HG02885 (cell line): Measurements from ENCODE around the gene GPS1.

ENCODE experiments used
- ATAC-seq: cut with Tn5 transposase; IDR thresholded peaks from one replicate; pipeline ENCODE4 v1.9.1; 2021; ENCODE audit warnings: mild to moderate bottlenecking; ENCODE audit not compliant: unreplicated experiment, poor library complexity

The GPS1 gene

DNA sequence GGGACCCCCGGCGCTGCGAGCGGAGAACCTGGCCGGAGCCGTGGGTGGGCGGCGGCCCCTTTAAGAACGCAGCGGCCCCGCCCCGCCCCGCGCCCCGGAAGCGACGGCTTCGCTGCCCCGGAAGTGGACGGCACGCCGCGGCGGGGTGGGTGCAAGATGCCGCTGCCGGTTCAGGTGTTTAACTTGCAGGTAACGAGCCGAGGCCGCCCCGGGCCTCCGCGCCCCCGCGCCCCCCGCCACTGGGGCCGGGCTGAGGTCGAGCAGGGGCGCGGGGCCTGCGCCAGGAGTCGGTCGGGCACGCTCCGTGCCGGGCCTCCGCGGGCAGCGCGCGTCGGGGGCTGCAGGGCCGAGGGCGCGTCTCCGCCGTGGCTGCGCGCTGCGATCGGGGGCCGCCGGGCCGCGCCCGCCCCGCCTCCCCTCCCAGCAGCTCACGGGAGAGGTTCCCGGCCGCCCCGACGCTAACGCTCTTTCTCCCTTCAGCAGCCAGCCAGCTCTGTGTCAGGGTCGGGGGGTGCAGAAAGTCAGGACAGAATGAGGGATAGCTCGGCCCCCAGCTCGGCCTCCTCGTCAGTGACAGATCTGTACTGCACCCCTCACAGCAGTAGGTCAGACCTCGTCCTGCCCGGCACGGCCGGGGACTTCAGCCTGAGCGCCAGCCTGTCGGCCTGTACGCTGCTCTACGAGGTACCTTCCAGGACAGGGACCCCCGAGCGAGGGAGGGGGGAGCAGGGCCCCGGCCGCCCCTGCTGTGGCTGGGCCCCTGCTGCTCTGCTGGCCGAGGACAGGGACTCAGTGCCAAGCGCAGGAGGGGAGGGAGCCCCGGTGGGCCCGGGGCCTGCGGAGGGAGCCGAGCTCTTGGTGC is at the start of gene GPS1, which contains the start of gene RFNG:
Gene GPS1 (plus strand): TSS at position 123 of the 862 bp plus-strand sequence. CDS start 34 bp downstream, at position 157.
Gene RFNG (minus strand): TSS at position 36 of the 862 bp plus-strand sequence. CDS start 45 bp downstream, outside the sequence.
- peak; percentile 73 for ATAC-seq

DNA sequence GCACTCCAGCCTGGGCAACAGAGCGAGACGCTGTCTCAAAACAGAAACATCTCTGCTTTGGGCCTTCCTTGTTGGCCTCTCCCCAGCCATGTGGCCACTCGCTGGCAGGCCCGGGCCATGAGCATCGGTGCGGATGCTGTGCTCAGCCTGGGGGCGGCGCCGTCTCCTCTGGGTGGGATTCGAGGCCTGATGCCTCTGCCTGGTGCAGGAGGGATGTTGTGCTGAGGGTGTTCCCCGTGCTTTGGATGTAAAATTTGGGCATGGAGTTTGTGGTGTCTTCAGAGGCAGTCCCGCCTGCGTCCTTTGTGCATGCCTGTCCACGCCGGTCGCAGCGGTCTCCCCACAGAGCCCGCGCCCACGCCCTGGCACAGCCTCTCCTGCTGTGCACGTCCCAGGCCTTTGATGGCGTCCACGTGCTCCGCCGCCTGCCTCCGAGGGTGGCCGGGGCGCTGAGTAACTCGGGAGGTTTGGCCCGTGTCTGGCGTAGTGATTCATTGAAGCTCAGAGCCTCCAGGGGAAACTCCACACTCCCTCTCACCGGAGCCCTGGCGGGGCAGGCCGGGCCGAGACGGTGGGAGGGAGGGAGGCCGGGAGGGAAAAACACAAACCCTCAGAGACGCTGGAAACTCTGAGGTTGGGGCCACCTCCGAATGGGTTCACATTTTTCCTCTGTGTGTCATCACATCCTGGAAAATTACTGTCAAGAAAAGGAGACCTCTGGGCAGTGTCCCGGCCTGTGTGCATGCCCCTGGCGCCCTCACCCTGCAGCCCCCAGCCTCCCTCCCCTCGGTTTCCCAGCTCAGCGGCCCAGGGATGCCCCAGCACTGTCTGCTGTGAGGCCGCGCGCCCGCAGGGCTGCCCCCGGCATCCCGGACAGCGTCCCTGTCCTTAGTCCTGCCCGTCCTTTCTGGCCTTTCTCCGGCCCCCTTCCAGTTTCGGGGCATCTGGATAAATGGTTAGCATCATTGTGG is 48.0 kb upstream of the GPS1 start:
- ATAC-seq, result no peak

DNA sequence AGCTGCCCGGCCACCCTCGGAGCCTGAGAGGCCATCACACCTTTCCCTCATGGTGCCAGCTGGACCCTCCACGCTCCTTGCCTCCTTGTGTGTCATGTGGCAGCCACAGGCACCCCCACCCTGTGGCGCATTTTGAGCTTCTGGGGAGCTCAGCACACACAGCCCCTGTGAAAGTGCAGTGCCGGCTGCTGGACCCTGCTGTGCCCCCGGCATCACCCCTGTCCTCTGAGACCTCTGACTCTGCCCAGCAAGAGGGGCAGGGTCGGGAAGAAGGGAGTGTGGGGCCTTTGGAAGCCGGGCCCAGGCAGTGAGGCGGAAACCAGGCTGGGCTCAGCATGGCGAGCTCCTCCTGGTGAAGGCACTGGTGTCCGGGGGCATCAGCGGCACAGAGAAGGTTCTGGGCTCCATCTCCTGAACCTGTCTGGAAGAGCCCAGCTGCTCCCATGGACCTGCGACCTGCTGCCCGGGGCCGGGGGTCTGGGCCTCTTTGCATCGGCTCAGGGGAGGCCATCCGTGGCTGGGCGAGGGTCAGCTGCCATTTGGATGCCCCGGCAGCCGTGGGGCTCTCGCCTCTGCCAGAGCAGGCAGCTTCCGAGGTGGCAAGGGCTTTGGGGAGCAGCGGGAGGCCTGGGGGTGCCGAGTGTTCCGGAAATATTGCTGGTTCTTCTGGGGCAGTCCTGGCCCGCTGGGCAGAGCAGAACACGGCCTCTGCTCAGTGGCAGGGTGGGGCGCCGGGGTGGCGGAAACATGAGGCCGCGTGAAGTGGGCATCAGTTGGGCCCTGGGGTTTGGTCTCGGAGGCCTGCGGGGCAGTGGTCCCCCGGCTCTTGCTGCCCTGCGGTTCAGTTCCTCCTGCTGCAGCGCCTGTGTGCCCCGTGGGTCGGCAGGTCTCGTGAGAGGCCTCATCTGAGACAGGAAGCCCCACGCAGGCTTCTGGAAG is 46.9 kb upstream of the GPS1 start:
- no peak for ATAC-seq

DNA sequence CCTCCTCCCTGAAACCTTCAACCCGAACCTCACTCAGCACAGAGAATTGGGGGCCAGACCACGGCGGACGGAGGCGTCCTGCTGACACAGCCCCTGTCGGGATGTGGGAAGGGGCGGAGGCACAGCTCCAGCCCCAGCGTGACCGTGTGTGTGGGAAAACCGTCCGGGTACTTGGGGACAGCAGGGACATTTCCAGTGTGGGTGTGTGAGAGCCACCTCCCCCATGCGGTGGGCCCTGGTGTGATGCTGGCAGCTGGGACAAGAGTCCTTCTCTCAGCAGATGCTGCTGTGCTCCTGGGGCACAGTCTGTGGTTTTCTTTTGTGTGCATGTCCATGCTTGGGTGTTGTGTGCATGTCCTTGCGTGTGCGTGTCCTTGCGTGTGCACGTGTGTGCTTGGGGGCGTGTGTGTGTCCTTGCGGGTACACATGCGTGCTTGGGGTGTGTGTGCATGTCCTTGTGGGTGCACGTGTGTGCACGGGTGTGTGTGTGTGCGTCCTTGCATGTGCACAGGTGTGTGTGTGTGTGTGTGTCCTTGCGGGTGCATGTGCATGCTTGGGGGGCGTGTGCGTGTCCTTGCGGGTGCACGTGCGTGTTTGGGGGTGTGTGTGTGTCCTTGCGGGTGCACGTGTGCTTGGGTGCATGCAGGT is 45.9 kb upstream of the GPS1 start:
- no peak for ATAC-seq

DNA sequence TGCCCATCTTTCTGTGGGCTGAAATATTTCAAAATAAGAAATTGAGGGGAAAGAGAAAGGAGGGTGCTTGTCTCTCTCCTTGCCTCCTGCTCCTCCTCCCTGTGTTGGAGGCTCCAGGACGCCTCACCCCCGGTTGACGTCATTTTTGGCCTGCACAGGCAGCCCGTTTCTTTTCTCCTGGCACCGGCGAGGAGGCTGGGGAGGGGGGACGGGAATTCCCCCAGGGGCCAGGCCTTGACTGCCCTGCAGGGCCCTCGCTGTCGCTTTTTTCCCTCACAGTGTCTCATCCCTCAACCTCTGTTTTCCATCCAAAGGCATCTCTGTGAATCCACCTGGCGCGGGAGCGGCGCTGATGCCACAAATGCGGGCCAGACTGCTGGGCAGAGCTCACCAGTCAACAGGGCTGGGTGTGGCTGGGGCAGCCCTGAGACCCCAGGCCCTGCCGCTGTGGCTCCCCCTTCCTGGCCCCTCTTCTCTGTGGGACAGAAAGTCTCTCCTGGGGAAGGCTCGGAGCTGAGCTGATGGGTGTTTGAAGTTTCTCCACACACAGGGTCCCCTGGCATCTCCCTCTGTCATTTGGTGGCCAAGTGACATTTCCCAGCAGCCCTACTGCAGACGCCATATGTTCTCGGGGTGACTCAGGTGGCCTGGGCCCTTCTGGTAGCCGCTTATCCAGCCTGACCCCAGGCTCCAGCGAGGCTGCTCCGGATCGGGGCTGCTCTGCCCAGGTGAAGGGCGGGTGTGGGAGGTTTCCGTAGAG is 45.0 kb upstream of the GPS1 start:
- no peak for ATAC-seq

DNA sequence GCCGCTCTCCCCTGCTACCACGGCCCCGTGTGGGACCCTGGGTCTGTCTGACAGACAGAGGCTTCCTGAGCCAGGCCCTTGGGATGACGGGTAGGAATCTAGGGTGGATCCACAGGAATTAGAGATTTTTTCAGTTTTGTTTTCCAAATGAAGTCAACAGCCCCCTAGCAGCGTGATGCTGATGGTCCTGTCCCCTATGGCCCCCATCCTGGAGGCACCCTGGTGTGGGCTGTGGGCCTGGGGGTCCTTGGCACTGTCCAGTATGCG is 44.5 kb upstream of the GPS1 start:
- ATAC-seq, result no peak

DNA sequence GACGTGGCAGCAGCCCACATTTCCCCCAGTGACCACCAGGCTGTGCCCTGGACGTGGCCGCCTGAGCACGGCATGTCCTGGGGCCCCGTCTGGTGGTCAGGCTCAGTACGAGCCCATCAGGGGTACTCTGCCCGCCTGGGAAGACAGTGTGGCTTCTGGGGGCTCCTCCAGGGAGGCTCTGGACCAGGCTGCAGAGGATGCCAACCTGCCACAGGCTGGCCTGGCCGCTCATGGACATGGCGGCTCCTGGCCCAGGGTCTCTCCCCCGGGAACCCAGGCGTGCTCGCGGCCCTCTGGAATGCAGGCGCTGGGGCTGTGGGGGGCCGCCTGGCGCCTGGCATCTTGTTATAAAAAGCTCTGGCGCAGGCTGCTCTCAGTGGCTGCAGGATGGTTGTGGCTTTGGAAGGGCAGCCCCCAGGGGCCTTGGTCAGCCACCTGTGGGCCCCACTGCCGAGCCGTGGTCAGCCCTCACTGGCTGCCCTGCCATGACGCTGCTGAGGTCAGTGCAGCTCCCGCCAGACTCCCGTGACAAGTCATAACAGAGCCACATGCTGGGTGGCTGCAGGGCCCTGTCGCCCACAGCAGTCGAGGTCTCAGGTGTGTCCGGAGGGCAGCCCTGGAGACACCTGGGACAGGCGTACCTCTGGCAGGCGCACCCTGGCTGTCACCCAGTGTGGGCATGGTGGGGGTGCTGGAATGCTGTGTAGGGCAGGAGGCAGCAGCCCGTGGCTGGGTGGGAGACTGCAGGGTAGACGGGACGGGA is 44.0 kb upstream of the GPS1 start:
- ATAC-seq, result no peak

DNA sequence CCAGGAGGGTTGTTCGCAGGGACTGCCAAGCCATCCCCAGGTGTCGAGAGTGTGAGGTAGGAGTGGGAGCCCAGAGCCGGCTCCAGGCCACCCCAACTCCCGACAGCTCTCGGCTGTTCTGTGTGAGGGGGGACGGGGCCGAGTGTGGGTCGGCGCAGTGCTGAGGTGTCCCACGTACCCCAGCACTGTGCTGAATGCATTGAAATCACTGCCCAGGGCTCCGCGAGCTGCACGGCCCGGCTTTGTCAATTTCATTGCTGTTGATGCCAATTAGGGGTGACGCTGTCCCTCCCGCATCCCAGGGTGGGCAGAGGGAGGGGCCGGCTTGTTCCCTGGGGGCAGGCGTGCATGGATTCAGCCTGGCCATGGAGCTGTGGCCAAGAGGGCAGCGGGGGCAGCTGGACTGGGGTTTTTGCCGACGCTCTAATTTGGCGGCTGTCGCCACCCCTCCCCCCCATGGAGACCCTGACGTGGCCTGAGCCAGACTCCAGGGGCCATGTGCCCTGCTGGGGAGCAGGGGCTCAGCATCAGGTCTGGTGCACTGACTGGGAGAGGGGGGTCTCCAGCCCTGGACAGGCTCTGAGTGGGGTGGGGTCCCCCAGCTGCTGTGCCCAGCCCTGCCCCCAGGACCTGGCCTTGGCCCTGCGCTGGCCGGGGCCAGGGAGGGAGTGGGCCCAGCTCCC is 43.3 kb upstream of the GPS1 start:
- no peak for ATAC-seq

DNA sequence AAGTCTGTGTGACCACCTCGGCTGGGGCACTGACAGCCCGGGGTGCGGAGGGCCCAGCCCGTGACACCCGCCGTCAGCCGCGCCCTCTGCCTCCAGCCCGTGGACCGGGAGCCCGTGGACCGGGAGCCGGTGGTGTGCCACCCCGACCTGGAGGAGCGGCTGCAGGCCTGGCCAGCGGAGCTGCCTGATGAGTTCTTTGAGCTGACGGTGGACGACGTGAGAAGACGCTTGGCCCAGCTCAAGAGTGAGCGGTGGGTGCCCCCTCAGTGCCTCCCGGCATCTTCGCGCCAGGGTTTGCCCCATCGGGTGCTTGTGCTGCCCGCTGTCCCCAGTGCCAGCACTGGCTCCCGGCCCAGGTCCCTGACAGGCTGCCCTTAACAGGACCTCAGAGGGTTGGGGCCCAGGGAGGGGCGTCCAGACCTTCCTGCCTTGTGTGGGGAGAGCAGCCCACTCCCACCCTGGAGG is 42.7 kb upstream of the GPS1 start:
- ATAC-seq, result no peak

DNA sequence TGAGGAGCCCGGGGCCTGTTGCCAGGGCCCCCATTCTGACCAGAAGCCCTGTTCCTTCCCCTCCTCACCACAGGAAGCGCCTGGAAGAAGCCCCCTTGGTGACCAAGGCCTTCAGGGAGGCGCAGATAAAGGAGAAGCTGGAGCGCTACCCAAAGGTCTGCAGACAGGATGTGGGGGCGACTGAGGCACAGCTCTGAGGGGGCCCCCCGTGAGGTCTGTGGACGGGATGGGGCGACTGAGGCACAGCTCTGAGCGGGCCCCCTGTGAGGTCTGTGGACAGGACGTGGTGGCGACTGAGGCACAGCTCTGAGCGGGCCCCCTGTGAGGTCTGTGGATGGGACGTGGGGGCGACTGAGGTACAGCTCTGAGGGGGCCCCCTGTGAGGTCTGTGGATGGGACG is 42.3 kb upstream of the GPS1 start:
- no peak for ATAC-seq

DNA sequence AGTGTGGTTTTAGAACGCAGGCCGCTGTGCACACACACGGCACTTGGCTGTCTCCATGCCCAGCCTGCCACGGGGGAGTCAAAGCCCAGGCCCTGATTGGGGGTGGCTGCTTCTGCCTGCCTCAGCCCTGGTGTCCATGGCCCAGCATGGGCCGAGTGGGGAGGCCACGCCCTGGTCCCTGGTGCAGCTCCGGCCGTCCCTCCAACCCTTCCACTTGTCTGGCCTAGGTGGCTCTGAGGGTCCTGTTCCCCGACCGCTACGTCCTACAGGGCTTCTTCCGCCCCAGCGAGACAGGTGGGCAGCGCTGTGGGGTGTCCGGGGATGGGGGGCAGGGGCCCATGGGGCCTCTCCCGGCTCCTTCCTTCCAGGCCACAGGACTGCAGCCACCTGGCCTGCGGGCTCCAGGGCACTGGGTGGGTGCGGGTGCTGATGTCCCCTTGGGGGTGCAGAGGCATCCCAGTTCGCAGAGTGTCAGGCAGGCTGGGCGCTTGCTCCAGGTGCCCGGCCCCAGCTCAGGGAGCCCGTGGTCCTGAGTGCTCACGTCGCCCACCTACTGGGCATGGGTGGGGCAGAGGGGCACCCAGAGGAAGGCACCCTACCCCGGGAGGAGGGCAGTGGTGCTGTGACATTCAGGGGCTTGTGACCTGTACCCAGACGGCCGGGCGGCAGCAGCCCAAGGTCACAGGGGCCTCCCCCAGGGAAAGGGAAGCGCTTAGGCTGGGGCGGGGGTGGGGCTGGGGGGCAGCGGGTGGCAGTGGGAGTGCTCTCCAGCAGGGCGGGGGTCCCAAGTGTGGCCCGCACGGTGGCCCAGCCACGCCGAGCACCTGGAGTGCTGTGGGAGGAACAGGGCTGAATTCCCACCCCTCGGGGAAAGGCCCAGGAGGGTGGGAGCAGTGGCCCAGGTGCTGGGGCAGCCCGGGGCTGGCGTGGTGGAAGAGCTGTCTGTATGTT is 40.8 kb upstream of the GPS1 start:
- no peak for ATAC-seq

DNA sequence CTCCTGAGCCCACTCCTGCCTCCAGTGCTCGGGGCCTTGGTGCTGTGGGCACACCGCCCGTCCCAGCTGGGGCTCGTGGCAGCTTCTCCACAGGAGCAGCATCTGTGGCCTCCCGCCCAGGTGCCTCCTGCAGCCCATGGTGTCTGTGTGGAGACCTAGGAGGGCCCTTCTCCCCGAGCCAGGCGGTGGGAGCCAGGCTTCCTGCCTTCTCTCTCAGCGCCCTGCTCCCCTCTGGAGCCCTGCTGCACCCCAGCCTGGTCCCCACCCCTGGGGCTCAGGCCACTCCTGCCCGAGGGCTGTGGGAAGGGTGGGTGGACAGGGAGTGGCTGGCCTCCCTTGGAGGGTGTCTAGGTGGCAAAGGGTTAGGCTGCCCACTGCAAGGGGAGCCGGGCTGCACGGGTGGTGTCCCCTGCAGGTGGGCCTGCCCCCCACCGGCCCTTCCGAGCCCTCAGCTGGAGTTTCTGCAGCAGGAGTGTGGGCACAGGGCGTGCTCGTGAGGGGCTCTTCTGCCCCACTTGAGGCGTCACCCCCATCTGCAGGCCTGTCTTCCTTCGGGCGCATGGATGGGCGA is 40.0 kb upstream of the GPS1 start:
- no peak for ATAC-seq

DNA sequence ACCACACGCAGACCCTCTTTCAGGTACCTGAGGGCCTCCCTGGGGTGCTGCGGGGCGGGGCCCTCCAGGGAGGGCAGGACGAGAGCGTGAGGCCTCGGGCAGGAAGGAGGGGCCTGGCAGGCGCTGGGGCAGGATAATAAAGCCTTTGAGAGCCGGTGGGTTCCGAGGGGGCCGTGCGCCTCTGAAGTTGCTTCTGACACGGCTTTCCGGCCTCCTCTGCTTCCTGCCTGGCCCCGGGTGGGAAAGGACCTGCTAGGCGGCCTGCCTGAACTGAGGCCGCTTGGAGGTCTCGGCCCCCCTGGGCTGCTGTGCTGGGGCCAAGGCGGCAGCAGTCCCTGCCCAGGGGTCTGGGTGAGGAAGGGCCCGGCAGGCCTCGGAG is 39.4 kb upstream of the GPS1 start:
- ATAC-seq, result no peak

DNA sequence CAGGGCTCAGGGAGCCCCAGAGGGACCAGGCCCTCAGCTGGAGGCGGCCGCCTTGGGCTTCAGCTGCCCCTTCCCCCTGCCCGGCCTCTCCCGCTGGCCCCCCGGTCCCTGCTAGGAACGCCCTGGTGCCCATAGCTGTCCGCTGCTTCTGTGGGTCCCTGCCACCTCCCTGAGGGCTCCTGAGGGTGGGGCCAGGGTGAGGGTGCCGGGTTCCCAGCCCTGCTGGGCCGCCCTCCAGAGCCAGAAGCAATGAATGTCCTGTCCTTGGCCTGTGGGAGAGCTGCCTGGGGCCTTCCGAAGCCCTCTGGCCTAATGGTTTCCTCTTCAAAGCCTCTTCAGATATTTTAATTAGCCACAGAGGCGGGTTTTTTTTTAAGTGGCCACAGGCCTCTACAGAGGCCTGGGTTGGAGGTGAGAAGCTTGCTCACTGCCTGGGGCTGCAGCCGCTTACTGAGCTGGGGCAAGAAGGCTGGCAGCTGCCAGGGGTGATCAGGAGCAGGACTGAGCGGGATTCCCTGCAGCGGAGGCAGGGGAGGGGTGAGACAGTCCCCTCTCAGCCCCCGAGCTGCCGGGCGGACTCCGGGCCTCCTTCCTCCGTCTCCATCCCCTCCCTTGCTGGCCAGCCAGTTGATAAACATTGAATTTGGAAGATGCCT is 38.9 kb upstream of the GPS1 start:
- ATAC-seq, result no peak

DNA sequence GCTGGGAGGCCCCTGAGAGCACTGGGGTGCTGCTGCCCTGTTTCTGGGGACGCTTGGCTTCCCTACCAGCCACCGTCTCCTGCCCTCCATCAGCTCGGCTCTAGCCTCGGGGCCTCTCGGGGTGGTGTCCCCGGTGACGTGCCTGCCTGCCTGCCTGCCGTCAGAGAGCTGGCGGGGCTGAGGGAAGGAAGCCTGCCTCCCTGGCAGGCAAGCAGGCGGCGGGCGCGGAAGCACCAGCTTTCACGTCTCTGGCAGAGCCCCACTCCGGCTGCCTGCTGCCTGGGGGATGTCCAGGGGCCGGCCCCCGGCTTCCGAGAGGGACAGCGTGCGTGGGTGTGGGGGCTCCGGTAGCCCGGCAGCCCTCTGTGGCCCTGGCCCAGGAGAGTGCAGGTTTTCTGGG is 38.4 kb upstream of the GPS1 start:
- no peak for ATAC-seq
